Cortex of kidney (tissue), 1 donor: ENCODE data around the gene KRT5.

Experiments used
- DNase-seq: peaks from one replicate; lab custom pipeline; 2025; lab: John Stamatoyannopoulos, UW

The KRT5 gene

GRCh38 chr12:52519826-52520662 lies at the start of gene KRT5:
Gene KRT5, minus strand, starts transcription at chr12:52520394. Its CDS starts 98 bp downstream, at chr12:52520296.
- no peak for DNase-seq

- DNase-seq = no peak
These were observed 47.9 kb upstream of the KRT5 start for GRCh38 chr12:52568111-52568510.

GRCh38 chr12:52566847-52567291 lies 46.7 kb upstream of the KRT5 start:
- DNase-seq = no peak

DNA sequence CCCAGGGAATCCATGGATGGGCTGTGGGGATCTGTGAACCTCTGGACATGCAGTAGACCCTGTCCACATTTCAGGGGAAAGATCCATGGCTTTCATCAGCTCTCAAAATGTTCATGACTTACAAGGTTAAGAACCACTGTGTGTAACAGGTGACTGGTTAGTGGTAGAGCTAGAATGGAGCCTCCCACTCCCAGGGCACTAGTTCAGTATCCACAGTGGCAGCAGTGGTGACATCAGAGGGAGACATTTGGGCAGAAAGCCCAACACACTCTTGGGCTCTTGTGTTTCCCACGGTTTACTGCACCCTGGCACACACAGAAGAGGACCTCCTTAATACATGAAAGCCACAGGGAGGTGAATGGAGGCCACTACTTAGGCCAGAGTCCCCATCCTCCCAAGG lies 44.4 kb upstream of the KRT5 start:
- DNase-seq = no peak

DNA sequence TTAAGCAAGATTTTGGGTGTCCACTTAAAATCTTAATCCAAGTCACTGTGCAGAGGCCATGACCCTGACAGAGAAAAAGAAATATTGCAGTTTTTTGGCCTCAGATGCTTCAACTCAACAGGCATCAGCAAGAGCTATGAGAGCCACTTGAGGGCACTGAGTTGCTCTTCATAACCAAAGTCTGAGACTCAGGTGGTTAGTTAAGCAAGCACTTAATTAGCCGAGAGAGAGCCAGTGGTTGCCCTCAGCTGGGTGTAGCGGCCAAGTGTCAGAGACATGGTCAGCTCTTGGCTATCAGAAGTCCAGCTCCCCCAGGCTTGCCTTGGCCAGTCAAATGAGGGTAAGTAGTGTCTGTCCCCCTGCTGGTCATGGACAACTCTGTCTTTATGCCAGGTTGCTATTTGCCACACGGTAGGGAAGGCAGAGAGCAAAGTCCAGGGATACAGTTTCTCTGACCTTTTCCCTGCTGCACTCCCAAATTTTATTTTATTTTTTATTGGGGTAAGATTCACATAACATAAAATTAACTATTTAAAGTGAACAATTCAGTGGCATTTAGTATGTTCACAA lies 41.8 kb upstream of the KRT5 start:
- no peak for DNase-seq

DNA sequence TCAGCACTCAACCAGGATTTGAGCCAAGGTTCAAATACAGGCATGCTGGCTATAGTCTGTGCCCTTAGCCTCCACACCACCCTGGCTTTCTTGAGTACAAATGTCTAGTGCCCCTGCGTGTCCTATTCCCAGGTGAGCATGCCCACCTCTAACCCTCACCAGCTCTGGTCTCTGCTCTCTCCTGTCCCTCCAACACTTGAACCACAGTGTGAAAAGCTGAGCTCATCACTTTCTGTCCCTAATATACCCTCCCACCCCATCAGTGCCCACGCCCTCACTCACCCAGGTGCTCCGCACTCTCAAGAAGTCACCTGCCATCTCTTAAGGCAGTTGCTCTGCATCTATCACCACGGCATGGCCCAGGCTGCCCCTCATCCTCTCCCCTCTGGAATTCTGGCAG lies 39.8 kb upstream of the KRT5 start:
- DNase-seq = no peak

DNA sequence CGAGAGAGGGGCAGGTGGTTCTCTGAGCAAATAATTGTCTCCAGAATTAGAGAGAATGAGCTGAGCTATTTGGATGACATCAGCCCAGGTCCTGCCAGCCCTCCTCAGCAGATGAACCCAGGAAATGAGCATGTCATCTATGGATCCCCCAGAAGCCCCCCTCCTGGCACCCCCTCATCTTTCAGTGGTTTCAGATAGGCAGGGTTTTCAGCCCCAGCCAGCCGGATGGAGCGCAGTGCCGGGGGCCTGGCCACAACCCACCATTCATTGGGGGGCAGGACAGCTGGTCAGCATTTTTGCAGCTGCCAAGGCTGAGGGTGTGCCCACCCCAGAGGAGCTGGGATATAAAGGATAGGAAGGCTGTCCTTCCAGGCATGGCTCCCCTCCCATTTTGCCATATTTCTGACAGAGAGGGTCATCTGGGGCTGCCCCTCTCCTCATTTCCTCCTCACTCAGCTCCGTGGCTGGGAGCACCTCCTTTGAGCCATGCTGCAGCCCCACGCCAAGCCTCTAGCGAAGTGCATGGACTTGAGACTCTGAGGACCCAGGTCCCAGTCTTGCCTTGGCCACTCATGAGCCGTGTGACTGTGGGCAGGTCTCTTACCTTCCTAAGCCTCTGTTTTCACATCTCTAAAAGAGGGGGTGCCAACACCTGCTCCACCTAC lies 38.7 kb upstream of the KRT5 start:
- DNase-seq = no peak

DNA sequence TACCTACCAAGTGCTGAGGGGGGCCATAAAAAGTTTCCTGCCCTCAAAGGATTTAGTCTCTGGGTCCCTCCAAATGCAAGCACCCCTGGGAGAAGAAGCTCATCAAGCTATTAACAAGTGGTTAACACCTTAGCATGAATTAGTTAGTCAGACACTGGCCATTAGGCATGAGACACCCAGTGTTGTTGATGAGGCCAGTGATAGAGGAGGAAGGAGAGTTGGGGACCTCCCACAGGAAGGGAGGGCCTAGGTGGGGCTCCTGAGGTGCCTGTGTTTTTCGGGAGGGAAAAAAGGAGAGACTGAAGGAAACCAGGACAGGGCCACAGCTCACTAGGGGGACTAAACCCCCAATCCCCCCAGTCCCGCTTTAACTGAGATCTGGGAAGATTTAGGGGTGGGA lies 37.3 kb upstream of the KRT5 start:
- DNase-seq = no peak

GRCh38 chr12:52555577-52555976 lies 35.4 kb upstream of the KRT5 start:
- no peak for DNase-seq

GRCh38 chr12:52552681-52553195 lies 32.5 kb upstream of the KRT5 start, which contains the start of gene KRT71:
Gene KRT71, minus strand, starts transcription at chr12:52553145. Its CDS starts 68 bp downstream, at chr12:52553077.
- DNase-seq = no peak

DNA sequence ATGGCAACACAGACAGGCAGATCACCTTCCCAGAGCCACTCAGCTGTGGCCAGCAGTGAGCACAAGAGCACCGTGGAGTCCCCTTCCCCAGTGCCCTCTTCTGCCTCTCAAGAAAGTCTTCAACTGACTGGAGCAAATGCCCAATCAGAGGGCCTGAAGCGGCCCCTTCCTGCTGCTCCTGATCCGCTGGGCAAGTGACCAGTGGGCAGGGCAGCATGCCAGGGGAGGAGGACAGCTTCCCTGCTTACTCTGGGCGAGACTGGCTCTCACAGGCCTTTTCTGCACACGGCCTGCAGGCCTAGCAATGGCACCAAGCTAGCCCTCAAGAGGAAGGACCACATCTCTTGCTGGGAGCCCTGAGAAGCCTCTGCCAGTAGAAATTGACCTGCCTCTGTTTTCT lies 31.9 kb upstream of the KRT5 start:
- DNase-seq = no peak

- DNase-seq = no peak
These were observed 31.1 kb upstream of the KRT5 start for GRCh38 chr12:52551216-52551865.

GRCh38 chr12:52546126-52546525 lies 25.9 kb upstream of the KRT5 start:
- no peak for DNase-seq

GRCh38 chr12:52543985-52544883 lies 24.0 kb upstream of the KRT5 start:
- no peak for DNase-seq

DNA sequence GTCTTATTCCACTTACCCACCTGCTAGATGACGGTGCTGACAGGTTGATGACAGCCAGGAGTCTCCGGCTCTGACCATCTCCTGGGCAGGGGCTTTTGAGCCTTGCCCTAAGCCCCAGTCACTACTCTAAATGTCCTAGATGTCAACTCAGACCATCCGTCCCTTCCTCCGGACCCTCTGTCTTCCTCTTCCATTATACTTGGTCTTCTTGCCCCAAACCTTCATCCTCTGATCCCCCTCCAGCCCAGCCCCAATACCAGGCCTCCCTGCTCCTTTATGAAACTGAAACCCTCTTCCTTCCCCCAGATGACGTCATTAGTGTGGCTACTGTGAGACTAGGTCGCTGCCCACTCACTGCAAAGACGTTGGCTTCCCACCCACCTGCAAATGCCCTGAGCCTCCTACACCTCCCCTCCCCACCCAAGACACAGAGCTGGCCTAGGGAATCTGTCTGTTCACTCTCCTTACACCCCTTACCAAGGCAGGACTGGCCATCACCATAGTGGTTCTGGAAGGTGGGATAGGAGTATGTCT lies 22.7 kb upstream of the KRT5 start:
- DNase-seq = no peak

DNA sequence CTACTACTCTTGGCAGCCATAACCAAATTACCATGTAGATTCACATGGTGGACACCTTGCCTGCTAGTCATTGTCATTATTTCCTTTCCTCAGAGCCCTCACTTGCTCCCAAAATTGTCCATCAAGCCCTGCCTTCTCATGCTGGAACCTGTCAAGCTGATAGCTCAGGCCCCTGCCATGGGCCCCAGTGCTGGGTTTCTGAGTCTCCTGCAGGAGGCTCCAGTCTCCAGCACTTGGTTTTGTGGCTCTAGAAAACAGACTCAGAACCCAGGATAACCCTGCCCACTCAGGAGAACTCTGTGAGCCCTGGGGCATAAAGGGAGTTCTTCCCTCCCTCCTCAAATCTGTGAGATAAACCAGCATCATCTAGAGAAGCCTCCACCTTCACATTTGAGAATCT lies 22.0 kb upstream of the KRT5 start:
- DNase-seq = no peak

DNA sequence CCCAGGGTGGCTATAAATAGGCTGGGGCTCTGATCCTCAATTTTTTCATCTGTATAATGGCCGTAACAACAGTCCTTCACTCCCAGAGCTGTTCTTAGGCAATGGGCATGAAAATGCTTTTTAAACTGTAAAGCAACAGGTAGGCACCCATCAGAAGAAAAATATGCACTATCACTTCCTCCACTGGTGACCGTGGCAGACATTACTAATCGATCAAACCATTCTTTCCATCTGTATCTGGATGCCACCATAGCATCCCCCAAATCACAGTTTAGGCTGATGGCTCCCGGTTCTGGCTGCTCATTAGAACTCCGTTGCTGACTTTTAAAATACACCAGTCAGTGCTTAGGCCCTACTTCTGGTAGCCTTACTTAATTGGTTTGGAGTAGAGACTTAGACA lies 21.5 kb upstream of the KRT5 start:
- DNase-seq = no peak

DNA sequence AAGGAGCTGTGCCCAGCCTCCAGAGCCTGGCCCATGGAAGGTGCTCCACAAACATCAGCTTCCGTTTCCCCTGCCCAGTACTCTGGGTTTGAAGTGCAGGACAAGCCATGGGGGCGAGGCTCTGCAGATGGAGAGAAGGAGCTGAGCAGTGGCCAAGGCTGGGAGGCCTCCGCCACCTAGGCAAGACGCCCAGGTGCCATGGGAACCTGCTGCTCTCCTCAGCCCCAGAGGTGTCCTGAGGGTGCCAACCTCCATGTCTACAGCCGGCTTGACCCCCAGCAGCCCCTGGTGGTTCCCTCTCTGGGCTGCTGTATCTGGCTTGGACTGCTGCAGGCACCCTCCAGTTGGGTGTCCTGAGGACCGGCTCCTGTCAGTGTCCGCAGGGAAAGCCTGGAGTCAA lies 20.3 kb upstream of the KRT5 start:
- DNase-seq = no peak

DNA sequence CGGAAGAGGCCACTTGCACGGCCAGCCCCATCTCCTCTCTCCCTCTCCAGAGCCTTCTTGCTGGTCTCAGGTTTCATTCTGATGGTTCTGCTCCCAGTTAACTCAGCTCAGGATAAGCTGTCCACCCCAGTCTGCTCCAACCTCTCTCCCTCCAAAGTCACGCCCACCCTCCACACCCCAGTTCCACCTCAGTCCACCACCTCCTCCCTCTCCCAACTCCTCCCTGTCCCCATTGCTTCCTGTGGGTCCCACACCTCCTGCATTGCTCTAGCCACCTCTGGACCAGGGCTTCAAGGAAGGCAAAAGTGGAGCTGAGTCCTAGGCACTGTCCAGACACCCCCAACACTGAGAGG lies 19.6 kb upstream of the KRT5 start:
- no peak for DNase-seq

DNA sequence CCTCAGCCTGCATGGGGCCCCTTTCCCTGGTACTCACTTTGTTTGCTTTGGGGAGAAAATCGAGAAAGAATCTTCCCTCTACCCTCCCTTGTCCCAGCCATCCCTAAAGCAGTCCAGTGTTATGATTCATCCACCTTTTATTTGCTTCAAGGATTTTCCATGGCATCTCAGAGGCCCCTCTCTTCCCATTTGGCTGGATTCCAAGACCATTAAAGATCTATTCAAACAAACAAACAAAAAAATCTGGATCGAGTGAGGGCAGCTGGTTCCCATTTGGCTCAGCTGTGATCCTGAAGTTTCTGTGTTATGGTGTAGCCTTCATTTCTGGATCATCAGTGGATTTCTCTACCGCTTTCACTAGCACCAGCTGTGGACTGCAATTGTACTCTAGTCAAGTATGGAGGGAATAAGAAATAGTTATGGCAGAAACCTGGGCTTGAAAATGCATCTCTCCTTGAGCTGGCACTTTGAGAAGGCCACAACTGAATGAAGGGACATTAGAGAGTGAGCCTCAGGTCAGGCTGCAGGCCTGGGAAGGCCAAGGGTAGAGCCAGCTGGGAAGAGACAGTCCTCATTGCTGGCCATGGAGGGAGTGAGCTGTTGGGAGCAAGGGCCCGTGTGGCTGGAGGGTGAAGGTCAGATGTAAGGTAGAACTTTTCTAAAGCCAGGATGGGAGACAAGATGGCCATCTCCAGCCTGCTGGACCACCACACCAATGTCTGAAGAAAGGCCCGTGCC lies 19.1 kb upstream of the KRT5 start:
- DNase-seq = no peak
